Neuronal stem cell (in vitro differentiated cells): ENCODE results near the gene DLG2.
A peak's percentile ranks its signal among the peaks of the same experiment; 100 is the strongest.

Experiments
- DNase-seq: peaks from one replicate; pipeline ENCODE4 v3.0.0-alpha.2; 2013; ENCODE audit warnings: low spot score
- H2AFZ ChIP-seq: one replicate; pipeline ENCODE4 v1.6.1; 2013; ENCODE audit warnings: mild to moderate bottlenecking, low read length, inconsistent platforms
- H2AK5ac ChIP-seq: 2 replicates; pipeline ENCODE4 v1.6.1; 2013; ENCODE audit warnings: low read depth, mild to moderate bottlenecking, inconsistent platforms, low read length, moderate library complexity, mixed read lengths
- H2BK120ac ChIP-seq: 2 replicates; pipeline ENCODE4 v1.6.1; 2013; ENCODE audit warnings: low read depth, mild to moderate bottlenecking, inconsistent platforms, low read length, moderate library complexity, mixed read lengths
- H2BK12ac ChIP-seq: one replicate; pipeline ENCODE4 v1.6.1; 2013; ENCODE audit warnings: low read length, inconsistent platforms
- H2BK15ac ChIP-seq: 2 replicates; pipeline ENCODE4 v1.6.1; 2013; ENCODE audit warnings: mild to moderate bottlenecking, low read length, inconsistent platforms, mixed read lengths
- H2BK5ac ChIP-seq: one replicate; pipeline ENCODE4 v1.6.1; 2013; ENCODE audit warnings: inconsistent platforms, mild to moderate bottlenecking, low read length, moderate library complexity
- H3K14ac ChIP-seq: one replicate; pipeline ENCODE4 v1.6.1; 2013; ENCODE audit warnings: low read length, inconsistent platforms
- H3K18ac ChIP-seq: 2 replicates; pipeline ENCODE4 v1.6.1; 2013; ENCODE audit warnings: low read length, inconsistent platforms
- H3K23ac ChIP-seq: 2 replicates; pipeline ENCODE4 v1.6.1; 2013; ENCODE audit warnings: low read depth, mild to moderate bottlenecking, mixed read lengths, low read length, inconsistent platforms; ENCODE audit not compliant: poor library complexity
- H3K27ac ChIP-seq: replicated peaks from 3 replicates; pipeline ENCODE4 v1.5.1; 2013; ENCODE audit warnings: low read length, inconsistent platforms
- H3K27me3 ChIP-seq, 3 experiments: 2 replicates each; pipeline ENCODE4 v1.6.1; 2013; ENCODE audit warnings: low read length in 3 of 3, mild to moderate bottlenecking in 2 of 3, inconsistent platforms in 1 of 3, low read depth in 1 of 3, mixed read lengths in 1 of 3, moderate library complexity in 1 of 3; ENCODE audit not compliant: control insufficient read depth in 3 of 3, insufficient read depth in 3 of 3
- H3K36me3 ChIP-seq, 2 donors: replicated peaks in 1 of 2; 2 replicates each; pipeline ENCODE4 v1.6.1; 2013; ENCODE audit warnings: low read length in 2 of 2; ENCODE audit not compliant: control insufficient read depth in 2 of 2, insufficient read depth in 2 of 2
- H3K4ac ChIP-seq: 2 replicates; pipeline ENCODE4 v1.6.1; 2013; ENCODE audit warnings: inconsistent platforms, mild to moderate bottlenecking, low read length, moderate library complexity
- H3K4me1 ChIP-seq, 2 donors: 1 replicate in 1 of 2; 2 replicates in 1 of 2; pipeline ENCODE4 v1.6.1; 2013; ENCODE audit warnings: low read length in 2 of 2, low read depth in 1 of 2; ENCODE audit not compliant: control insufficient read depth in 2 of 2, insufficient read depth in 1 of 2
- H3K4me2 ChIP-seq: one replicate; pipeline ENCODE4 v1.6.1; 2013; ENCODE audit warnings: mild to moderate bottlenecking, low read length, inconsistent platforms; ENCODE audit not compliant: insufficient read depth, poor library complexity, severe bottlenecking
- H3K4me3 ChIP-seq, 2 donors: 2 replicates each; pipeline ENCODE4 v1.5.1; 2013; ENCODE audit warnings: low read length in 2 of 2, mild to moderate bottlenecking in 2 of 2, inconsistent platforms in 1 of 2, moderate library complexity in 1 of 2
- H3K79me1 ChIP-seq: one replicate; pipeline ENCODE4 v1.6.1; 2013; ENCODE audit warnings: low read depth, mild to moderate bottlenecking, inconsistent platforms, low read length, moderate library complexity
- H3K9ac ChIP-seq: one replicate; pipeline ENCODE4 v1.6.1; 2013; ENCODE audit warnings: mild to moderate bottlenecking, low read depth, low read length, inconsistent platforms; ENCODE audit not compliant: poor library complexity
- H3K9me3 ChIP-seq, 2 donors: replicated peaks in 1 of 2; 2 replicates each; pipeline versions ENCODE3 to v1.6.1; 2013; ENCODE audit warnings: low read length in 2 of 2, mild to moderate bottlenecking in 2 of 2, inconsistent platforms in 1 of 2, low read depth in 1 of 2, mixed read lengths in 1 of 2, moderate library complexity in 1 of 2; ENCODE audit not compliant: control insufficient read depth in 2 of 2, insufficient read depth in 1 of 2
- H4K8ac ChIP-seq: one replicate; pipeline ENCODE4 v1.6.1; 2013; ENCODE audit warnings: low read depth, mild to moderate bottlenecking, inconsistent platforms, low read length, moderate library complexity
- H4K91ac ChIP-seq: one replicate; pipeline ENCODE4 v1.6.1; 2013; ENCODE audit warnings: low read length, low read depth, mild to moderate bottlenecking, inconsistent platforms; ENCODE audit not compliant: poor library complexity
- WGBS, 2 donors: extraction: QIAGEN DNeasy Blood & Tissue Kit; methylation state at CpG; one replicate each; pipeline ENCODE4 v1.1.7; 2013; ENCODE audit warnings: missing lambda C conversion rate in 2 of 2, mixed read lengths in 1 of 2; ENCODE audit not compliant: insufficient read length in 2 of 2, insufficient replicate concordance in 1 of 2; ENCODE audit errors: extremely low coverage in 2 of 2; 5-methylcytosine and 5-hydroxymethylcytosine counted together

DLG2 gene

DNA sequence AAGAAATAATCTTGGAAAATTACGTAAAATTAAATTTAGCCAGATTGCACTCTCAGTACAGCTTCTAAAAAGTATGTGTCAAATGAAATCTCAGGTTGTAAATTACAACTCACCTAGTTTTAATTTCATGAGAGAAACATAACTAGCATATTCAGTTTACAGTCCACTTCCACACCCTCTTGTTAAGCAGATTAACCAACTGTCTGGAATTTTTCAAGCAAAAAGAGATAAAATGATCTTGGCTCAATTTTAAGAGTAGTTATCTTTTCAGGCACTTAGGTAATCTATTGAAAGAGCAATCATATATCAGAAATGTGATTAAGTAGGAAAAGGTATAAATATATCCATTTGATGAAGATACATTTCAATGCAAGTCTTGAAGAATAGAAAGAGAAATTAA lies 1412.6 kb downstream of the DLG2 start:
- no peak overlapping the region for H2AK5ac ChIP-seq
- no CpG with 5 or more reads among the region's 1 CpG for WGBS, 2 donors
- no peaks in the 10 kb centered on the region for H3K9me3 ChIP-seq
- no peak overlapping the region for H4K91ac ChIP-seq
- H2BK15ac ChIP-seq = no peak overlapping the region
- no peak overlapping the region for H4K8ac ChIP-seq
- H2AFZ ChIP-seq = no peak overlapping the region
- H3K14ac ChIP-seq = no peak overlapping the region
- H3K4me2 ChIP-seq = no peak overlapping the region
- H3K4me3 ChIP-seq = no peak overlapping the region
- no peaks in the 10 kb centered on the region for H3K27me3 ChIP-seq
- no peak overlapping the region for H2BK5ac ChIP-seq
- no peak overlapping the region for H3K23ac ChIP-seq
- H3K18ac ChIP-seq = no peak overlapping the region
- H3K27ac ChIP-seq = no peak overlapping the region
- H3K4me1 ChIP-seq = no peaks in the 10 kb centered on the region
- H3K36me3 ChIP-seq = no peaks in the 10 kb centered on the region
- H2BK12ac ChIP-seq = no peak overlapping the region
- H3K9ac ChIP-seq = no peak overlapping the region
- H2BK120ac ChIP-seq = no peak overlapping the region
- no peaks in the 10 kb centered on the region for H3K79me1 ChIP-seq
- no peak for DNase-seq
- H3K4ac ChIP-seq = no peak overlapping the region

DNA sequence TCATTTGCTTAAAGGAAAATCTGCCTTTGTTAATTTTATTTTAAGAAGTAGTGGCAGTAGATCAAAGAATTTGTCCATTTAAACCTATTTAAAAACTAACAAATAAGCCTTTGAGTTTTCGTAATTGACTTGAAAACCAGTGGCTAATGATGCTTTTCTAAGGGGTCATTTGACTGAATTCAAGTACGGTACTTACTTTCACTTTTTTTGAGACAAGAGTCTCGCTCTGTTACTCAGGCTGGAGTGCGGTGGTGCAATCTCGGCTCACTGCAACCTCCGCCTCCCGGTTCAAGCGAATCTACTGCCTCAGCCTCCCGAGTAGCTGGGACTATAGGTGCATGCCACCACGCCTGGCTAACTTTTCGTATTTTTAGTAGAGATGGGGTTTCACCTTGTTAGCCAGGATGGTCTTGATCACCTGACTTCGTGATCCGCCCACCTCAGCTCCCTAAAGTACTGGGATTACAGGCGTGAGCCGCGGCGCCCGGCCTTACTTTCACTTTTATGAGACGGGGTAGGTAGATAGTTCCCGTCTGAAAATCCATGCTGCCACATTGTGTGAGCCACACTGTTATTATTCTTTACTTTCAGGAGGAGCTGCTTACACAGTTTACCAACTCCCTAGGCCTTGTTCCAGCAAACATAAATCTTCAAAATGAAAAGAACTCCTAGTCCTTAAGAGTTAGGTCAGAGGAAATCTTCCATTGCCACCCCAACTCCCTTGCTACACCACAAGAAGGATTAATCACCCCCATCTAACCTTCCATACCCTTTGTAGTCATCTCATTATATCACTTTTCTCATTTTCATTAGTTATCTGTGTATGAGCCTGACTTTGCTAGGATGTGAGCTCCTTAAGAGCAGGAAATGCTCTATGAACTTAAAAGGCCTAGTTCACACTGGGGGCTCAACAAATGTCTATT lies 1414.4 kb downstream of the DLG2 start:
- no peak overlapping the region for H3K23ac ChIP-seq
- H3K79me1 ChIP-seq = no peaks in the 10 kb centered on the region
- no CpG with 5 or more reads among the region's 20 CpGs for WGBS, 2 donors
- no peak overlapping the region for H4K8ac ChIP-seq
- no peak overlapping the region for H3K18ac ChIP-seq
- no peak overlapping the region for H3K9ac ChIP-seq
- no peak overlapping the region for H2AK5ac ChIP-seq
- no peak overlapping the region for H2BK120ac ChIP-seq
- no peak overlapping the region for H3K4me3 ChIP-seq
- no peak overlapping the region for H2BK5ac ChIP-seq
- H3K14ac ChIP-seq = no peak overlapping the region
- H2BK12ac ChIP-seq = no peak overlapping the region
- no peak overlapping the region for H2BK15ac ChIP-seq
- no peak overlapping the region for H2AFZ ChIP-seq
- H3K36me3 ChIP-seq = no peaks in the 10 kb centered on the region
- no peak overlapping the region for H3K4me2 ChIP-seq
- H3K9me3 ChIP-seq = no peaks in the 10 kb centered on the region
- no peak overlapping the region for H3K4ac ChIP-seq
- H3K27me3 ChIP-seq = no peaks in the 10 kb centered on the region
- no peaks in the 10 kb centered on the region for H3K4me1 ChIP-seq
- no peak overlapping the region for H4K91ac ChIP-seq
- no peak for DNase-seq
- H3K27ac ChIP-seq = no peak overlapping the region

- no peaks in the 10 kb centered on the region for H3K79me1 ChIP-seq
- no peak overlapping the region for H2AK5ac ChIP-seq
- no peaks in the 10 kb centered on the region for H3K36me3 ChIP-seq
- no peak overlapping the region for H3K14ac ChIP-seq
- H3K9me3 ChIP-seq = no peaks in the 10 kb centered on the region
- H2BK15ac ChIP-seq = no peak overlapping the region
- no peak overlapping the region for H3K27ac ChIP-seq
- no peak overlapping the region for H4K8ac ChIP-seq
- no peaks in the 10 kb centered on the region for H3K27me3 ChIP-seq
- H2BK12ac ChIP-seq = no peak overlapping the region
- H2BK120ac ChIP-seq = no peak overlapping the region
- H3K4ac ChIP-seq = no peak overlapping the region
- H2BK5ac ChIP-seq = no peak overlapping the region
- no peak overlapping the region for H3K18ac ChIP-seq
- no peak overlapping the region for H3K23ac ChIP-seq
- no peak overlapping the region for H2AFZ ChIP-seq
- H4K91ac ChIP-seq = no peak overlapping the region
- H3K4me3 ChIP-seq = no peak overlapping the region
- H3K4me2 ChIP-seq = no peak overlapping the region
- no peak overlapping the region for H3K9ac ChIP-seq
- DNase-seq = no peak
- no peaks in the 10 kb centered on the region for H3K4me1 ChIP-seq
- WGBS, 2 donors = no CpG with 5 or more reads among the region's 3 CpGs
These were observed 1415.2 kb downstream of the DLG2 start for GRCh38 chr11:84211896-84212295.

DNA sequence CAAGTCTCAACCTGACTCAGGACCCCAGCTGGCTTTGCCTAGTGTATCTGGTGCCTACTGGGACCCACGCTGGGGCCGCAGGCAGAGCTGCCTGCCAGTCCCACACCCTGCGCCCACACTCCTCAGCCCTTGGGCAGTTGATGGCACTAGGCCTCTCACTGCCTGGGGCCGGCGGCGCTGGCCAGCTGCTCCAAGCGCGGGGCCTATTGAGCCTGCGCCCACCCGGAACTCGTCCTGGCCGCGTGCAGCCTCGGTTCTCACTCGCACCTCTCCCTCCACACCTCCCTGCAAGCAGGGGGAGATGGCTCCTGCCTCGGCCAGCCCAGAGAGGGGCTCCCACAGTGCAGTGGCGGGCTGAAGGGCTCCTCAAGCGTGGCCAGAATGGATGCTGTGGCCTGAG lies 1432.4 kb downstream of the DLG2 start:
- H2BK12ac ChIP-seq = peak overlapping the region; percentile 22
- peak overlapping the region; percentile 60 for H3K9ac ChIP-seq
- no peak overlapping the region for H2BK120ac ChIP-seq
- H3K9me3 ChIP-seq = peaks cover 0 to 4% of the 10 kb centered on the region in 2 donors
- no peaks in the 10 kb centered on the region for H3K27me3 ChIP-seq
- H3K4me2 ChIP-seq = no peak overlapping the region
- H3K18ac ChIP-seq = peak overlapping the region; percentile 38
- no peak overlapping the region for H2BK15ac ChIP-seq
- no CpG with 5 or more reads among the region's 18 CpGs for WGBS, 2 donors
- H3K14ac ChIP-seq = no peak overlapping the region
- H4K91ac ChIP-seq = no peak overlapping the region
- H4K8ac ChIP-seq = no peak overlapping the region
- peak overlapping the region; percentile 55 for H3K23ac ChIP-seq
- H2BK5ac ChIP-seq = no peak overlapping the region
- DNase-seq = no peak
- no peaks in the 10 kb centered on the region for H3K36me3 ChIP-seq
- H2AK5ac ChIP-seq = no peak overlapping the region
- H3K4me1 ChIP-seq = no peaks in the 10 kb centered on the region
- H3K79me1 ChIP-seq = no peaks in the 10 kb centered on the region
- peak overlapping the region; percentile 37 for H3K4ac ChIP-seq
- H2AFZ ChIP-seq = no peak overlapping the region
- no peak overlapping the region for H3K4me3 ChIP-seq
- H3K27ac ChIP-seq = no peak overlapping the region
